GM18507 (cell line): Measurements from ENCODE around the gene OLFML2A.

Experiments
- DNase-seq: peaks from one replicate; pipeline ENCODE4 v3.0.0; 2011; ENCODE audit warnings: low read depth; ENCODE audit not compliant: insufficient read length; ENCODE audit errors: extremely low spot score
- FAIRE-seq: peaks from 2 replicates; lab custom pipeline; 2011; peaks lifted over from hg19 to GRCh38; lab: Jason Lieb, UNC

Gene OLFML2A

GRCh38 chr9:124861342-124862229, 84.7 kb downstream of the OLFML2A start, which contains the start of the genes ARPC5L and RPL35:
Gene ARPC5L (plus strand): TSS chr9:124862130. CDS start chr9:124869291, 7,161 bp downstream.
Gene RPL35 (minus strand): TSS chr9:124861957. CDS start chr9:124861912, 45 bp downstream.
- peak; percentile 97 for DNase-seq
- FAIRE-seq: peak; percentile 85

GRCh38 chr9:124863371-124863871, 86.5 kb downstream of the OLFML2A start:
- no peak for FAIRE-seq
- no peak for DNase-seq
